NCI-H1048 (cell line): ENCODE results near the gene RNF150.
"Not testable (repeated sequence)": the region's sequence is repeated elsewhere in the genome, so short reads cannot be mapped to it uniquely, and the experiment has no call there.

Experiments used
- DNase-seq: peaks from one replicate; lab custom pipeline; 2025; lab: John Stamatoyannopoulos, UW

The RNF150 gene

DNA sequence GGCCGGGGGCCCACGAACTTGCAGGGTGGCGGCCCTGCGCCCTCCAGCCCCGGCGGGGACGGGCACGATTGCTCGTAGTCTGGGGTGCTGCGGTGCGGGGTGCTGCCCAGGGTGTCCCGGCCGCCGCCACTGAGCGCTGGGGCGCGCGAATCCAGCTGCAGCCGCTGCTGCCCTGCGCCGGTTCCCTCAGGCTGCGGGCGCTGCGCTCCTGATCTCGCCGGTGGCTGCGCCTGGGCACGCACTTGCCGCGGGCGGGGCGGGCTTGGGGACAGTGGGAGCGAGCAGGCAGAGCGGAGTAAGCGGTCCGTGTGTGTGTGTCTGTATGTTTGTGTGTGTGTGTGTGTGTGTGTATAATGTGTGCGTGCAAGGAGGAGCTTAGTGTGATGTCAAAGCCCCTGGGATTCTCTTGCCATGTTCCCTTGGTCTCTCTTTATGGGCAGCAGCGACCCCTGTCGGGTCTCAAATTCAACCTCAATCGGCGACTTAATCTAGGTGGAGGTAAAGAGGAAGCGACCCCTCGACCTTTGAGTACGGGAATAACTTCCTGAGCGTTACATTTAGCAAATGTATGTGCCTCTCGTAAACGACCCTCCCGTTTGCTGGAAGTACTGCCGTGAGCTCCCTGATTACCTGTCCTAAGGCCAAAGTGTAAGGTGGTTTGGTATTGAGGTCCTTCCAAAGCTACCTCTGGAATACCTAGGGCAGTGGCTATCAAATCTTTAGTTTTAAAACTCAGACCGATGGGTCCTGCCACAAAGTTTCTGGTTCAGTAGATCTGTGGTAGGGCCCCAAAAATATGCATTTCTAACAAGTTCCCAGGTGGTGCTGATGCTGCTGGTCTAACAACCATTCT lies at the start of gene RNF150:
TSS of gene RNF150 (minus strand) at position 324 of the 853 bp plus-strand sequence.
- peak; percentile 76 for DNase-seq

DNA sequence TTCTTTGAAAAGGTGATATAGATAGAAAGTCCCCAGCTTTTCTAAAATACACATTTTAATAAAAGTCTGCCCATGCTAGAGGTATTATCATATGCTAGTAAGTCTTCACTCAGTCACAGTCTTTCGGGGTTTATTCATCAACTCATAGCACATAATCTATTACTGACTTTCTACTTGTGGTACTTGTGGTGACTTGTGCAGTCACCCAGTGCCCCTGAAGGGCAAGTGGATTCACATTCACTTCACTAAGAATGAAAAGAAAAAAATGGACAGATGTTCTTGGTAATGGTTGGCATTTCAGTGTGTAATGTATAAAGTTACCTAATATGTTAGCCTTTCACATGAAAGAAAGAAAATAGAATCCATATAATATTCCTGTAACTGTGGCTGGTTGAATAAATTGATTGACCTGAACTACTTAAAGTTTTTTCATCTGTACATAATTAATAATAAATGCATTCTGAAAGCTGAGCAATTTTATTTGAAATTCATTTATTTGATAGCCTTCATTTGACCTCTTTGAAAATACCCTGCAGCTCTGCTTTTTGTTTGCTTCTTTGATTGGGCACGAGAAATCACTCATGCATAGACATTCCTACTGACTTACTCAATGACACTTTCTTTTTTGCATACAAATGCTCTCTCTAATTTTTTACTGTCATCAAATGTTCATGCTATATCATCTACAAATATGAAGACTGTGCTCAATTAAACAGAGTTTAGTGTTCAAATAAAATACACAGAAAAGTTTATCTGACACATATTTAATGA lies 47.9 kb upstream of the RNF150 start:
- DNase-seq: no peak

DNA sequence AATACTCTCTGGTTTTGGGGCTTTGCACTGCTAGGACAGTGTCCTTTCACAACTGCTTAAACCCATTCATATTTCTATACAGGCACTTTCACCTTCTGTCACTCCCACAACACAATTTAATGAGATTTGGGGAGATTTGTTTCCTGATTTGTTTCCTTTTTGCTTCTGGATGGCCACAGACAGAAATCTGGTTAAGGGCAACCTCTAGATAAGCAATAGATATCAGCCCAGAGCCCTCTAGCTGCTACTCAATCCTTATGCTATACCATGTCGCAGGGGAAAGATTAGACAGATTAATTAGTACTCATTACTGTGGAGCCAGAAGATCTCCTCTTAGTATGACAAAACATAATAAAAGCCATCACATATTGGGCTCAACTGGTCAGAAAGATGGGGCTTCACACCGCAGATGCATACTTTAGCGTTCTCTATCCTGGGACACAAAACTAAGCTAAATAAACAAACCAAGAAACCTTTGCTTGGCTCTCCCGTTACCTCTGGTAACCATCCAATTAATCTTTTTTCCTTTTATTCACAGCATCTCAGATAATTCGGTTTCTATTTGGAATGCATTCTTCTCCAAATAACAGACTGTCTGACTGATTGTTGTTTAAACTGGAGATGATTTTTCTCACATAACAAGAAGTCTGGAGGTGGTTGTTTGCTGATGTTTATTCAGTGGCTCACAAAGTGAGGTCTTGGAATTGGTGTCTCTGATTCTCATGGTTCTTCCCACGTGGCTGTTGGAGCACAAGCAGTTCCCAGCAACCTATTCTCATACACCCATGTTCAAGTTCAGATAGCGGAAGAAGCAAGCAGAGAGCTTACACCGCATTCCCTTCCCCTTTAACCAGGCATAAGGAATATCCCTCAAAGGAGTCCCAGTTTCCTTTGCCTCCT lies 46.5 kb upstream of the RNF150 start:
- no peak for DNase-seq

DNA sequence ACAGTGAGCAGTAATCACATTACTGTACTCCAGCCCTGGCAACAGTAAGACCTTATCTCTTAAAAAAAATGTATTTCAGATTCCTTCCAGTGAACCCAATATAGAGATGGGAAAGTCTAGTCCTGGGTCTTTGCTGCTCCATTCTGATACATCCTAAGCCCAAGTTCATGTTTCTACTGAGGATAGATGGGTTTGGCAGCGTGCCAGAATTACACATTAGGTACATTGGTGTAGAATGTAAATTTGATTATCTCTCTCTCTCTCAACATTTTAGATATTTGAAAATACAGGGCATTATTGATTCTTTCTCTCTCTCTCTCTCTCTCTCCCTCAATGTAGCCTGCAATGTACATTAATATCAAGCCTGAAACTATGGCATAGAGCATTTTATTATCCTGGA lies 43.9 kb upstream of the RNF150 start:
- no peak for DNase-seq

DNA sequence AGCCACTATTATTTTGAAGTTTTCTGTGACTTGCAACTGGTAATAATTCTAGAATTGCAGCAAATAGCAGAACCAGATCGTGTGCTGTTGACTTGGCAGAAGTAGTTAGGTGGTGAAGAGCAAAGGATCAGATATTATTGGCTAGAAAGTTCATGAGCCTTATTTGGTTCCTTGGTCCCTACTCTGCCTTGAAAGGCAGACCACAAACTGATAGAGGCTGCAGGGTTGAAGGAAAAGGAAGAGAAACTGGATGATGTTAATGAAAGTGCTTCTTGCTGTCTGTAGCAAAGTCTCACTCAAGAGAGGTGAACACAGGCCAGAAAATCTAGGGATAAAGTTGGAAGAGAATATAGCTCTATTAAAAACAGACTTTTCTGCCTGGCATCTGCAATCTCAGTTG lies 41.2 kb upstream of the RNF150 start:
- no peak for DNase-seq

DNA sequence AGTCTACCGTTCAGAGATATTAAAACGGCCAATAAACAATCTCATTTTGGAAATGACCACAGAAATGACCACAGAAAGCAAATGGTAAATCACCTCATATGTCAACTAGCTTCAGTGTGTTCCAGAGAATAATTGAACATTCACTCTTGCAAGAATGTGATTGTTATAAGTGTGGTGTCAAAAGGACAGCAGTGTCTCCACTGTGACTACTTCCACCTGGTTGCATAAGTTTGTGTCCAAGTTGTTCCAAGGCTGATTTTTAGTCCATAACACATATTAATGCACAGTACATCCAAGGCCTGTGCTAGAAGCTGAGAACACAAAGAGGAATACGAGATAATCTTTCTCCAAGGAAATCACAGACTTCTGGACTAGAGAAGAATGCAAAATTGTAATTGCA lies 37.4 kb upstream of the RNF150 start:
- DNase-seq: no peak

DNA sequence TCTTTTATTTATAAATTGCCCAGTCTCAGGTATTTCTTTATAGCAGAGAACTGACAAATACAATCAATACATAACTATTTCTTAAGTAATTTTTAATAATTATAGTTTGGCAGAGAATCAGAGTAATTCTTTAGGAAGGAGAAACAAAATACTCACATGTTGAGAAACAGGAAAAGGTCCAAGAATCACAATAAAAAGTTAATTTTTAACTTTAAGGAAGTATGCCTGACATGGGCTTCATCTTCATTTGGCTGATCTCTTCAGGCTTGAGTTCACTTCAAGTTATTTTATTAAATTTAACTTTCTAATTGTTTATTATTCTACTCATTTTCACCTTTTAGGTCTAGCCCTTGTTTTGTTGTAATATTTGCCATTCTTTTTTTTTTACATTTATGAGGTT lies 36.1 kb upstream of the RNF150 start:
- DNase-seq: no peak

DNA sequence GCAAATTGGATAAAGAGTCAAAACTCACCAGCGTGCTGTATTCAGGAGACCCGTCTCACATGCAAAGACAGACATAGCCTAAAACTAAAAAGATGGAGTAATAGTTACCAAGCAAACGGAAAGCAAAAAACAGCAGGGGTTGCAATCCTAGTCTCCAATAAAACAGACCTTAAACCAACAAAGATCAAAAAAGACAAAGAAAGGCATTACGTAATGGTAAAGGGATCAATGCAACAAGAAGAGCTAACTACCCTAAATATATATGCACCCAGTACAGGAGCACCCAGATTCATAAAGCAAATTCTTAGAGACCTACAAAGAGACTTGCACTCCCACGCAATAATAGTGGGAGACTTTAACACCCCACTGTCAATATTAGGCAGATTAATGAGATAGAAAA lies 31.7 kb upstream of the RNF150 start:
- DNase-seq: not testable (repeated sequence)

DNA sequence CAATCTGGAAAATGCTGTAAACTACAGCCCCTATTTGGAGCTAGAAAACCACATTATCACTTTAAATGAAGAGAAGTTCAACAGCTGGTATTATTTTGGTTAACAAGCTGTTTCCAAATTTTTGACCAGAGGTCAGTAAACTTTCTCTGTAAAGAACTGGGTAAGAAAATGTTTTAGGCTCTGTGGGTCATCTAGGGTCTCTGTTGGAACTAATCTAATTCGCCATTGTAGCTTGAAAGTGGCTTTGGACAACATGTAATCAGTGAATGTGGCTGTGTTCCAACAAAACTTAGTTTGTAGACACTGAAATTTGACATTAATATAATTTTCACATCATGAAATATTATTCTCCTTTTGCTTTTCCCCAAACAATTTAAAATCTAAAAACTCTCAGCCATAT lies 25.8 kb upstream of the RNF150 start:
- no peak for DNase-seq

DNA sequence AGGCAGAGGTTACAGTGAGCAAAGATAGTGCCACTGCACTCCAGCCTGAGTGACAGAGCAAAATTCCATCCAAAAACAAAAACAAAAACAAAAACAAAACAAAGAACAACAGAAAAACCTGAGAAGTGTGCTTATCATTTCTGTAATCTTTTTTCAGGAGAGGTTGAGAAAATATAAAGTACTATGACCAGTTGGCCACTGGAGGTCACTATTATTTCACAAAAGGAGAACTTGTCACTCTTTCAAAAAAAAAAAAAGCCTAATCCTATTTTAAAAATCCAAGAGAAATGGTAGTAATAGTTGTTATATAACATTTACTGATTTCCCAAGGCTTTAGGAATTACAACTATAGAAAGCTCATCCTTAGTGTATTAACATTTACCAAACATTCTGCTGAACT lies 24.9 kb upstream of the RNF150 start:
- no peak for DNase-seq

DNA sequence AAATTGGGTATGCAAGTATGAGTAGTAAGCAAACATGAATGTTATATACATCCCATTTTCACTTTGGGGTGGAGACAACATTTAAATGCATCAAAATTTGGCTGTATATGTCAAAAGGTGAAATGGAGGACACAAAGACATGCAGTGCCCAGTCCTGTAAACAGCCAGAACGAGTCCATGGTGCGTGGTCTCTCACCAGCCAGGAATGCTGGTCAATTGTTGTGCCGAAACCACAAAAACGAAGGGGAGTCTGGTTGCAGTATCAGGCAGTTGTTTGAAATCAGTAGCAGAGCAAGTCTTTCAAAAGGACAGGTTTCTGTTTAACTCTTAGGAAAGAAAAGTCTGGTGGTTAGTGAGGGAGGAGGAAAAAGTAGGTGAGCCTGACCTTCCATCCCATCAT lies 22.3 kb upstream of the RNF150 start:
- no peak for DNase-seq

DNA sequence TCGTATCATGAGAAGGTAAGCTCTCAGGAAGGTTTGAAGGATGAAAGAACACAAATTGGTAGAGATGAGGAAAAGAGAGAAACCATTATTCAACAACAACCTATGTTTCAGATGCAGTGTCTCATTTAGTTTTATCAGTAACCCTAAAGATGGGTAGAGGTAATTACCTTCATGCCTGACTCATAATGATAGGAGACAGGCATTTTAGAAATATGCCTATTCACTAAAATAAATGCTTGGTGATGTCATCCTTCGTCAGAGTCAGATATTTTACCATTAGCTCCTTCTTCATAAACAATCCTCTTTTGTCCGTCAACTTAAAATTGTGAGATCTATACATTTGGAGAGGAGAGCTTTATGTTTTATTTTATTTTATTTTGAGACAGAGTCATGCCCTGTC lies 21.5 kb upstream of the RNF150 start:
- no peak for DNase-seq

DNA sequence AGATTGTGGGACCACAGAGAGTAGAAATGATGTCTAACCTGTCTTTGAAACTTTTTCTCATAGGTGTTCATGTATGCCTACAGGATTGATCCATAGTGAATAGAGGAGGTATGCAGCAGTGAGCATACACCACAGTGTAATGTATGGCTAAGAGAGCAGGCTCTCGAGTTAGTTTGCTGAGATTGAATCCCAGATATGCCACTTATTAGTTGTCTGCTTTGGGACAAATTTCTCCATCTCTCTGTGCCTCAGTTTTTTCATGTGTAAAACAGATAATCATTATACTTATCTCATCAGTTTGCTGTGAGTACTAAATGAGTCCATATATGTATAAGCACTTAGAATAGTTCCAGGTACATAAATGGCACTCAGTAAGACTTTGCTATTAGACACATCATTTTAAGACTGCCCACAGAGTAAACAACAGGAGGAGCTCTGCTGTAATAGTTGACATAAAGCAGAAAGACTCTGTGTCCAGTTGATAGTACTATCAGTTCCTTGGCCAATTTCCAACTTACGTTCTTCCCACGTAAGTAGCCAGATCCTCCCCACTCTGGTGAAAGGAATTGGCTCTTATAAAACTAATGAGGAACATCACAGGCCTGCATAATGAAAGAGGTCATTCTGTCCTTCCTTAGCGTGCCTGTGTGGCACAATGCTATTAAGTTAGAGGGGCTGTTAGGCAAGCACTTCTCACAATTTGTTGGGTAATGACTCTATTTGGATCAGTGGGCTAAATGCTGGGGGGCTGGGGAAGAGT lies 20.7 kb upstream of the RNF150 start:
- DNase-seq: no peak

DNA sequence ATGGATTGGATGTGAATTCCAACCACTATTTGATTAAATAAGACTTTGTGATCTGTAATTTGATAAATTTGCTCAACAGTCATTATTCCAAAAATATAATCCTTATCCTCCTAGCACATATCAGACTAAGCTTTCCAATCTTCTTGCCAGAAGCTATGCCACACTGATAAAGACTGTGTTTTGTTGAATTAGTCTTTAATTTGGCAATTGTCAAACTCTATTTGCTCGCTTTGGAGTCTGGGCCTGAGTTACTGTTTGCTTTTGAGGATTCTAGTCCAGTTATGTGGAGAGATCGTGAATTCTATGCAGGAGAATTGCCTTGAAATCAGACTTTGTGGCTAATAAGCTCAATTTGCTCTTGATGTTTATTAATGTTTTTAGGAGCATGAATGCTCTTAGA lies 10.9 kb upstream of the RNF150 start:
- DNase-seq: no peak

DNA sequence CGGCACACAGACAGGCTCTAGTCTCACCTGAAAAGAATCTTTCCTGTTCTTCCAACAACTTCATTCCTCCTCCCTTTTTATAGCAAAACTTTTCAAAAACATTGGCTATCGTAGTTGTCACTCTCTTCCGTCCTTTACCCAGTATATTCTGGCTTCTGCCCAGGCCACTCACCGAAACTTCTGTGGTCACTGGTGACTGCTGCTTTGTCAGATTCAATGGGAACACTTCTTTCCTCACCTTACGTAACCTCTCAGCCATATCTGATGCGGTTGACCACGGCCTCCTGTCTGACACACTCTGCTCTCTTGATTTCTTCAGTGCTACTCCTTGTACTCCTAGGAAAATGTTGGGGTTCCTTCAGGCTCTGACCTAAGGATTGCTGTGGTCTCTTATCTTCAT lies 9.2 kb upstream of the RNF150 start:
- DNase-seq: no peak

DNA sequence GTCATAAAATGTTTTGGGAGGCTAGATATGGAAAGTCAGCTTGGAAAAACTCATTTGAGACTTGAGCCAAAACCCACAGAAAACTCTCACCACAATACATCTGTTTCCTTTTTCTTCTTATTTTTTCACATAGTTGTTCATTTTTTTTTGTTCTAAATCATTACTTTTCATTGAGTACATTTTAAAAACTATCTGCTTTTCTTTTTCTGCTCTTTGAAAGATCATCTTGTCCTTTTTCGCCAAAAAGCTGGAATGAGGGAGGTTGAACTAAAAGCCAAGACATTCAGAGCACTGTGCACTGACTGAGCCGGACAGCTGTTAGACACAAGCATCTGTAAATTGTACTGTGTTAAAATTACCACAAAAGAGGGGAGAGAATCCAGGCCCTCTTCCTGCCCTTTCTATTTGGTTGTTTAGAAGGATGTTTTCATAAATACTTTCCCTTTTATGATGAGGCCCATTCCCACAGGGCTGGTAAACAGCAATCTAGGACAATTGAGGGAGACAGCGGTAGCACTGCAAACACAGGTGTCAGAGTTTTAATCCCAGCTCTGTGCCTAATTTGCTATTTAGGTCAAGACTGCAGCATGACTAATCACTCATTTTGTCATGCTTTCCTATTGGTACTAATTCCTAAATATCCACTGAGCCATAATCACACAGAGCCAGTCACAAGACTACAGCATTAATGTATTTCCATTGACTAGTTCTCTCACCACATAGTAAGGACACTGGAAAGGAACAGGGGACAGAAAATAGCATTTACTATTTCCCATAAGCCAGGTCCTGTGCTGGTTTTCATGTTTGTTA lies 7.3 kb upstream of the RNF150 start:
- no peak for DNase-seq

DNA sequence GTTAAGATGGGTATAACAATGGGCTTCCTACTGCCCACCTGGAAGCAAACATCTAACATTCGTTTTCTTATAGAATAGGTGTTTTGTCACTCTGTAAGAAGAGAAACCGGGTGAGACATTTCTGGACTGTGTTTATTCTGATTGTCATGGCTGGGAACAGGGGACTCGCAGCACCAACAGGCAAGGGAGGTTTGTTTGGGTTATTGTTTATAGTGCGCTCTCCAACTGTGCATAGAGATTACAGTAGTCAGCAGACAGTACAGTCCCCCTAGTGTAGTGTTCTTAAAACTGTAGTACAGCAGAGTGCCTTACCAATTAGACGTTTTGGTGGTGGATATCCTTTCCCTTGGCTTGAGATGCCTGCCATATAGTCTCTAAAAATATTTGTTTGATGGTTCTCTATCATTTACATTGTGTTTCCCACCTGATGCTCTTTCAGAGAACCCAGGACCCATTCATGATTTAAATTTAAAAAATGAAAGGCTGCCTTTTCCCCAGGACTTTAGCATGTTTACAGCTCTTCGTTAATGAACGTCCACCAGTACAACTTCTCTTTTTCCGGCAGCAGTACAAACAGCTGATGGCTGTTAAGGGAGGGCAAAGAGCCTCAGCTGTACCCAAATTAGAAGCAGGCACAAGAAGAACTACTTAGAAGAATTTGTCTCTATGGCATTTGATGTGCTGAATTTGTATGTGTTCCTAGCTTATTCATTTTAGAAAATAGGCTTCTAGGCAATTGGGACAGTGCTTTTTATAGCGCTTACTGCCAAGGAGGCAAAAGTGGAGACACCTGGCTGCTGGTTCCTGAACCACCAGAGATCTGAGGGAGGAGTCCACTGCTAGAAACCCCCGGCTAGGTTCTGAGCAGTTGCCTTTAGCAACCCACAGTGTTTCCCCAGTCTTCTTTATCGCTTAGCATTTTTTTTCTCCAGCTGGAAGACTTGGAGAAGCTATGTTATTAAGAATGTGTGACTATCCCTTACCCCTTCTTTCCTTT lies 1.0 kb upstream of the RNF150 start:
- no peak for DNase-seq

DNA sequence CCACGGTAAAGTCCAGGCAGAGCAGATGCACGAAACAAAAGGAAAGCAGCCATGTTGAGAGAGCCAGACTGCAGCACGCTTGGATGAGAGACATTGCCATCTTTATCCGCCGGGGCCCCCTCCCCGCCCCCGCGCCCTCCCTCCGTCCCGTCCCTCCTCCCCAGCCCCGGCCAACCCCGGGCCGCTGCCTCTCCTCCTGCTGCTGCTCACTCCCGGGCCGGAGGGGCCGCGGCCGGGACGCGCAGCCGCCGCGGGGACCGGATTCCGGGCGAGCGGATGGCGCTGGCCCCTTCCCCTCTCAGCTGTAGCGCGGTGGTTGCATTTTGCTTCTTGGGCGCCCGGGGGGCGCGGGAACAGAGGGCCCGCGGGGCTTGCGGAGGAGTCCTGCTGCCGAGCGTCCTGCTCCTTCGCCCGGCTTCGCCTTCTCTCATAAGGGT lies 542 bp downstream of the RNF150 start:
- DNase-seq: no peak

DNA sequence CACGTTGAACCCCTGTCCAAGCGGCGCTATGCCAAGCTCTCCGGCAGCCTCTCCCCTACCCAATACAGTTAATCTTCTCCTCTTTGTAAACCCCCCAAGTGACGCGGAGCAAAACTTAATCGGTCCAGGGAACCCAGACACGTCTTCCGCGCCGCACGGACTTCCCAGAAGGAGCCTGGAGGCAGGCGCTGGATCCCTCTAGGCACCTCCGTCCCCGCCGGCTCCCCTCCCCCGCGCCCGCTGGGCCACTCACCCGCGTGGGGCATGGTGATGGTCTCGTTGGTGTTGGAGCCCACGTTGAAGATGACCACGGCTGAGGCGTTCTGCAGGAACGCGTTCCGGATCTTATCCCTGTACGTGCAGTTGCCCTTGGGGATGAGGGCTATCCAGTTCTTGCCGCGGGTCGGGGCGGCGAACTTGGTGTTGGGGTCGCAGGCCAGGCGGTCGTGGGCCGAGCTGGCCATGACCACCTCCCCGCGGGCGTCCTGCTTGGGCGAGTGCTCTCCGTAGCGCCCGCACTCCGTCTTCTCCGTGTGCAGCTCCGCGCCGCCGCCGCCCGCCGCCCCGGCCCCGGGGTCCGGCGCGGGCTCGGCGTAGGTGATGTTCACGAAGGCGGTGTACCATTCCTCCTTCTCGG lies 1.1 kb downstream of the RNF150 start:
- no peak for DNase-seq
